KMS-11 (cell line): ENCODE results near the gene DDX47.
A peak's percentile ranks its signal among the peaks of the same experiment; 100 is the strongest.
"Not testable (repeated sequence)": the region's sequence is repeated elsewhere in the genome, so short reads cannot be mapped to it uniquely, and the experiment has no call there.

Source experiments
- H2AFZ ChIP-seq: fragments of 200-600 bp; sonication (generic); 2 replicates; pipeline ENCODE4 v1.6.1; 2016; ENCODE audit warnings: antibody characterized with exemption, mixed run types, low read depth
- H3K27ac ChIP-seq: fragments of 200-600 bp; sonication (generic); 2 replicates; pipeline ENCODE4 v1.6.1; 2016; ENCODE audit warnings: mild to moderate bottlenecking, mixed run types
- H3K27me3 ChIP-seq: fragments of 200-600 bp; sonication (generic); 2 replicates; pipeline ENCODE4 v1.6.1; 2017; ENCODE audit warnings: mild to moderate bottlenecking, low read depth, mixed run types, moderate library complexity; ENCODE audit not compliant: insufficient read depth
- H3K36me3 ChIP-seq: fragments of 200-600 bp; sonication (generic); 2 replicates; pipeline ENCODE4 v1.6.1; 2017; ENCODE audit warnings: mild to moderate bottlenecking, mixed run types; ENCODE audit not compliant: insufficient read depth
- H3K4me1 ChIP-seq: fragments of 200-600 bp; sonication (generic); 2 replicates; pipeline ENCODE4 v1.6.1; 2016; ENCODE audit warnings: mild to moderate bottlenecking, low read depth, mixed run types; ENCODE audit not compliant: poor library complexity, severe bottlenecking
- H3K4me2 ChIP-seq: fragments of 200-600 bp; sonication (generic); 2 replicates; pipeline ENCODE4 v1.7.0; 2016; ENCODE audit warnings: mild to moderate bottlenecking, mixed run types
- H3K4me3 ChIP-seq: fragments of 200-600 bp; sonication (generic); IDR thresholded peaks from 2 replicates; pipeline ENCODE4 v1.6.1; 2017; ENCODE audit warnings: low read depth, low read length, mixed read lengths; ENCODE audit not compliant: insufficient read depth
- H3K79me2 ChIP-seq: fragments of 200-600 bp; sonication (generic); 2 replicates; pipeline ENCODE4 v1.6.1; 2016; ENCODE audit warnings: low read depth, mixed run types; ENCODE audit not compliant: insufficient read depth
- H3K9ac ChIP-seq: fragments of 200-600 bp; sonication (generic); 2 replicates; pipeline ENCODE4 v1.6.1; 2016; ENCODE audit warnings: mild to moderate bottlenecking, mixed run types
- H4K20me1 ChIP-seq: fragments of 200-600 bp; sonication (generic); 2 replicates; pipeline ENCODE4 v1.6.1; 2016; ENCODE audit warnings: mild to moderate bottlenecking, mixed run types; ENCODE audit not compliant: insufficient read depth
- CTCF ChIP-seq: fragments of 200-600 bp; sonication (generic); conservative IDR thresholded peaks from 2 replicates; pipeline ENCODE4 v1.6.1; 2017; ENCODE audit warnings: low read depth, mild to moderate bottlenecking, antibody characterized with exemption, low read length, moderate library complexity, mixed read lengths

The DDX47 gene

GRCh38 chr12:12797794-12798152 lies 15.4 kb upstream of the DDX47 start:
- TF ChIP-seq CTCF = no peak
- H4K20me1 ChIP-seq = no peaks in the 10 kb centered on the region
- no peaks in the 10 kb centered on the region for H3K27me3 ChIP-seq
- H2AFZ ChIP-seq = peak overlapping the region; percentile 58; the same call in 1 of the 2 replicates
- peak overlapping the region; percentile 39 for H3K4me2 ChIP-seq
- H3K79me2 ChIP-seq = no peaks in the 10 kb centered on the region
- H3K9ac ChIP-seq = peak overlapping the region; percentile 60
- H3K4me1 ChIP-seq = peaks cover 44% of the 10 kb centered on the region
- no peak overlapping the region for H3K4me3 ChIP-seq
- H3K36me3 ChIP-seq = no peaks in the 10 kb centered on the region
- H3K27ac ChIP-seq = peak overlapping the region; percentile 95

DNA sequence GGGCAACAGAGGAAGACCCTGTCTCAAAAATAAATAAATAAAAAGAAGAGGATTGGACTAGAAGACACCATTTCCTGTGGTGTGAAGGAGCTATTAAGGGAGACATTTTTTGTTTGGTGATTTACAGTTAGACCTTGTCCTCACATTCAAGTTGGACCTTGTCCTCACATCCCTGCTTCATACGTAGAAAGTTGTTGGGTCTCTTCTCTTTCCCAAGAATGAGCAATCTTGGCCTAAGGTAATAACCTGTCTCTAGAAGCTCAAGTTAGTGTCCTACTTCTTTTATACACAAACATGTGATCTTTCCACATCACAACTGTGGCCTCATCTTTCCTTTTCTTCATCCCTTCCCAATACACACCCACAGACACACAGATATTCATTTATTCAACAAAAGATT lies 14.7 kb upstream of the DDX47 start:
- peak overlapping the region; percentile 39; the same call in 1 of the 2 replicates for H3K4me2 ChIP-seq
- no peaks in the 10 kb centered on the region for H3K36me3 ChIP-seq
- H3K27me3 ChIP-seq = no peaks in the 10 kb centered on the region
- H3K4me3 ChIP-seq = no peak overlapping the region
- H2AFZ ChIP-seq = peak overlapping the region; percentile 58; the same call in 1 of the 2 replicates
- peak overlapping the region; percentile 60; the same call in 1 of the 2 replicates for H3K9ac ChIP-seq
- peak overlapping the region; percentile 95 for H3K27ac ChIP-seq
- H3K4me1 ChIP-seq = peaks cover 51% of the 10 kb centered on the region
- H3K79me2 ChIP-seq = no peaks in the 10 kb centered on the region
- no peaks in the 10 kb centered on the region for H4K20me1 ChIP-seq
- no peak for TF ChIP-seq CTCF

DNA sequence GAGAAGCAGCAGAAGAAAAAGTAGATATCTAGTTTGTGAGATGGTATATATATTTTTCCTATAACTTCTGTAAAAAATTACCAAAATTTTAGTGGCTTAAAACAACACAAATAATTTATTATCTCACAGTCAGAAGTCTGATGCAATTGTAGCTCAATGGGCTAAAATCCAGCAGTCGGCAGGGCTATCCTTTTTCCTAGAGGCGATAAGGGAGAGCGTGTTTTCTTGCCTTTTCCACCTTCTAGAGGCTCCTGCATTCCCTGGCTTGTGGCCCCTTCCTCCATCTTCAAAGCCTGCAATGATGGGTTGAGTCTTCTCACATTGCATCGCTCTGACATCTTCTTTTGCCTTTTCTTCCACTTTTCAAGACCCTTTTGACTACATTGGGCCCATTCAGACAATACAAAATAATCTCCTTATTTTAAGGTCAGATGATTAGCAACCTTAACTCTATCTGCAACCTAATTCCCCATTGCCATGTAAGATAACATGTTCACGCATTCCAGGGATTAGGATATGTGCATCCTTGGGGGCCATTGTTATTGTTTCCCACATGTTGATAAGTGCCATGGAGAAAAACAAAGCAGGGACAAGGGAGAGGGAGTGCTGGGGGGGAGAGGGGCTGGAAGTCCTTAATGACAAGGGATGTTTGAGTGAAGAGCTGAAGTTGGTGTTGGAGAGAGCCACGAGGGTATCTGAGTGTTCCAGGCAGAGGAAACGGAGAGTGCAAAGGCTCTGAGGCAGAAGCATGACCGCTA lies 13.8 kb upstream of the DDX47 start:
- no peaks in the 10 kb centered on the region for H3K79me2 ChIP-seq
- H3K4me3 ChIP-seq = no peak overlapping the region
- no peak overlapping the region for H2AFZ ChIP-seq
- H3K4me2 ChIP-seq = no peak overlapping the region
- H3K4me1 ChIP-seq = peaks cover 60% of the 10 kb centered on the region
- no peak overlapping the region for H3K9ac ChIP-seq
- no peak for TF ChIP-seq CTCF
- H3K27me3 ChIP-seq = no peaks in the 10 kb centered on the region
- H3K27ac ChIP-seq = no peak overlapping the region; the same call in 1 of the 2 replicates
- H3K36me3 ChIP-seq = no peaks in the 10 kb centered on the region
- H4K20me1 ChIP-seq = no peaks in the 10 kb centered on the region

- H3K4me2 ChIP-seq = no peak overlapping the region
- H3K9ac ChIP-seq = no peak overlapping the region
- H3K4me3 ChIP-seq = no peak overlapping the region
- H3K79me2 ChIP-seq = no peaks in the 10 kb centered on the region
- H3K4me1 ChIP-seq = peaks cover 62% of the 10 kb centered on the region
- no peaks in the 10 kb centered on the region for H3K36me3 ChIP-seq
- H3K27ac ChIP-seq = no peak overlapping the region
- no peak for TF ChIP-seq CTCF
- H2AFZ ChIP-seq = no peak overlapping the region
- H3K27me3 ChIP-seq = no peaks in the 10 kb centered on the region
- H4K20me1 ChIP-seq = no peaks in the 10 kb centered on the region
These were observed 12.6 kb upstream of the DDX47 start for GRCh38 chr12:12800406-12801180.

- H3K4me1 ChIP-seq = peaks cover 54% of the 10 kb centered on the region
- not testable (repeated sequence) for H3K36me3 ChIP-seq, H3K27ac ChIP-seq
These were observed 11.5 kb upstream of the DDX47 start for GRCh38 chr12:12801656-12802055.

More at GRCh38 chr12:12801656-12802055, 11.5 kb upstream of the DDX47 start:
- not testable (repeated sequence) for H3K79me2 ChIP-seq, H3K27me3 ChIP-seq, H2AFZ ChIP-seq, H3K4me3 ChIP-seq, H3K9ac ChIP-seq, H4K20me1 ChIP-seq, H3K4me2 ChIP-seq
